Neural progenitor cell (in vitro differentiated cells): Measurements from ENCODE around the gene GABRG3. TPM values are rescaled to one million over a fixed set of nuclear protein-coding genes. Genes with fewer than 3 reads are reported as not detected.

Source experiments
- DNase-seq: peaks from one replicate; pipeline ENCODE4 v3.0.0-alpha.2; 2016; ENCODE audit warnings: low spot score
- H2AFZ ChIP-seq: fragments of 200-600 bp; sonication (generic); replicated peaks from 2 replicates; pipeline ENCODE4 v1.6.1; 2016; ENCODE audit warnings: antibody characterized with exemption
- H3F3A ChIP-seq: fragments of 200-600 bp; sonication (generic); 2 replicates; pipeline ENCODE4 v1.6.1; 2016; ENCODE audit warnings: antibody characterized with exemption, low read depth
- H3K27ac ChIP-seq: fragments of 200-600 bp; sonication (generic); 2 replicates; pipeline ENCODE4 v1.5.1; 2016; ENCODE audit warnings: mild to moderate bottlenecking
- H3K27me3 ChIP-seq: fragments of 200-600 bp; sonication (generic); 2 replicates; pipeline ENCODE4 v1.6.1; 2016; ENCODE audit warnings: mild to moderate bottlenecking, moderate library complexity
- H3K36me3 ChIP-seq: fragments of 200-600 bp; sonication (generic); 2 replicates; pipeline ENCODE4 v1.5.1; 2016
- H3K4me1 ChIP-seq: fragments of 200-600 bp; sonication (generic); 2 replicates; pipeline ENCODE4 v1.6.1; 2016; ENCODE audit warnings: mixed run types
- H3K4me2 ChIP-seq: fragments of 200-600 bp; sonication (generic); 2 replicates; pipeline ENCODE4 v1.6.1; 2016
- H3K4me3 ChIP-seq: fragments of 200-600 bp; sonication (generic); 2 replicates; pipeline ENCODE4 v1.5.1; 2016
- H3K79me2 ChIP-seq: fragments of 200-600 bp; sonication (generic); 2 replicates; pipeline ENCODE4 v1.6.1; 2016; ENCODE audit warnings: low read depth
- H3K9ac ChIP-seq: fragments of 200-600 bp; sonication (generic); 2 replicates; pipeline ENCODE4 v1.6.1; 2016
- H3K9me3 ChIP-seq: fragments of 200-600 bp; sonication (generic); 2 replicates; pipeline ENCODE4 v1.5.1; 2016; ENCODE audit warnings: low read depth
- H4K20me1 ChIP-seq: fragments of 200-600 bp; sonication (generic); 2 replicates; pipeline ENCODE4 v1.6.1; 2016; ENCODE audit warnings: low read depth
- H3K27ac Mint-ChIP-seq: 3 replicates; pipeline ENCODE4 v1.8.0; 2021; ENCODE audit warnings: mixed read lengths
- H3K27me3 Mint-ChIP-seq: 2 replicates; pipeline ENCODE4 v1.8.0; 2022; ENCODE audit warnings: low read depth, mild to moderate bottlenecking, inconsistent platforms, moderate library complexity, mixed read lengths; ENCODE audit not compliant: insufficient read depth
- H3K36me3 Mint-ChIP-seq: 3 replicates; pipeline ENCODE4 v1.8.0; 2021; ENCODE audit warnings: mixed read lengths
- H3K4me1 Mint-ChIP-seq: 3 replicates; pipeline ENCODE4 v1.8.0; 2021; ENCODE audit warnings: mixed read lengths
- H3K4me3 Mint-ChIP-seq: 3 replicates; pipeline ENCODE4 v1.8.0; 2021; ENCODE audit warnings: mild to moderate bottlenecking, moderate library complexity, mixed read lengths
- H3K9me3 Mint-ChIP-seq: 3 replicates; pipeline ENCODE4 v1.8.0; 2020; ENCODE audit warnings: mixed read lengths
- EZH2 ChIP-seq: fragments of 200-600 bp; sonication (generic); IDR thresholded peaks from 2 replicates; pipeline ENCODE4 v1.6.1; 2017; ENCODE audit warnings: antibody characterized with exemption, mild to moderate bottlenecking, moderate library complexity
- EZH2phosphoT487 ChIP-seq: fragments of 200-600 bp; sonication (generic); IDR thresholded peaks from 2 replicates; pipeline ENCODE4 v1.6.1; 2017; ENCODE audit warnings: antibody characterized with exemption
- total RNA-seq: library from RNA; depleted of rRNA; stranded (reverse); fragments of >200 nt; gene quantifications from 2 replicates; pipeline ENCODE4 v1.2.3, GENCODE V29; 2015; ENCODE audit warnings: low replicate concordance
- TF ChIP-seq, protein P1 (sequence below): fragments of 200-600 bp; sonication (generic); IDR thresholded peaks from 2 replicates; pipeline ENCODE4 v1.5.1; 2017; ENCODE audit warnings: antibody characterized with exemption, mild to moderate bottlenecking

GABRG3 gene
- total RNA-seq, 1 donor from 2014 or later = 3.4 TPM

DNA sequence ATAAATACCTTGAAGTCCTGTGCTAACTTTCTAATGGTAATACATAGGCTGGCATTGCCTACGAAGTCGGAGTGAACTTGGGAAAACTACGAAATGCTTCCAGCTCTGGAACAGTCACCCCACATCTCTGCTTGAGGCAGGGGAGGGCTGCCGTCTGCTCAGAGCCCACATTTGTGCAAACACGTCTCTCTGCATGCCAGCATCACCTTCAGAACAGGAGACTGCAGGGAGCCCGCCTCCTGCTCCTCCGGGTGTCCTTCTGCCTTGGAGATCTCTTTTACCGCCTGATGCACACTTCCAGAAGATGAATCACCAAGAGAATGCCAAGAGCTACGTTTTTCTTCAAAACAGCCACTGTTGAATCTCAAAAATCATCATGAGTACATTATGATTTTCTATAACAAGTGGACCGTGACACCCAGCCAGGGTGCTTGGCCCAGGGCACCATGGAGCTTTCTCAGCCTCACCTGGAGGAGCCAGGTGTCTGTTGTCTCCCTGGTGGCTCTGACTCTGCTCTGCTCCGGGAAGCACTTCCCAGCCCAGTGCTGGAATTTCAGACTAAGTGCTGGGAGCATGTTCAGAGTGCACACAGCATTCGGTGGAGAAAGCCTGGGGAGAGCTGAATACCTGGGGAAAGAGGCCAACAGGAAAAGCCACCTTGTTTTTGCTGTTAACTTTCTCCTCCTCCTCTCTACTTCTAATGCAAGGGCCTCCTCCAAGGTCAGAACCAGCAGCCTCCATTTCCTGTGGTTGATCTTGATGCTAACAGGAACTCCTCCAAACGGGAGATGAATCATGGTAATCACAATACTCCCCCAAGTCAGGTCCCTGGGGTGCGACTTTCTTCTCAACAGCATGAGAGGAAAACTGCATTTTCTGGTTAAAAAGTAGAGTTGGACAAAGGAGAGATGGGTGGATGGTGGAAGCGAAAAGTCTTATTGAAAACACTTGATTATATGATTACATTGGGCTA is 467.7 kb downstream of the GABRG3 start:
- Histone ChIP-seq H3K27me3 (no peaks in the 10 kb centered on the region), H3K4me3 (no peak overlapping the region), H3K9ac (no peak overlapping the region), H4K20me1 (no peaks in the 10 kb centered on the region), H3F3A (no peaks in the 10 kb centered on the region), H3K27ac (no peak overlapping the region), H3K9me3 (no peaks in the 10 kb centered on the region), H3K4me2 (no peak overlapping the region), H2AFZ (no peak overlapping the region), H3K36me3 (no peaks in the 10 kb centered on the region), H3K79me2 (no peaks in the 10 kb centered on the region), H3K4me1 (no peaks in the 10 kb centered on the region)
- Mint-ChIP-seq H3K27me3 (peaks cover 4% of the 10 kb centered on the region), H3K9me3 (peaks cover 5% of the 10 kb centered on the region), H3K27ac (peak overlapping the region; percentile 43), H3K4me1 (peaks cover 2% of the 10 kb centered on the region), H3K36me3 (no peaks in the 10 kb centered on the region), H3K4me3 (no peak overlapping the region)
- TF ChIP-seq EZH2phosphoT487 = no peak
- TF ChIP-seq EZH2 = no peak
- TF ChIP-seq, protein P1, sequence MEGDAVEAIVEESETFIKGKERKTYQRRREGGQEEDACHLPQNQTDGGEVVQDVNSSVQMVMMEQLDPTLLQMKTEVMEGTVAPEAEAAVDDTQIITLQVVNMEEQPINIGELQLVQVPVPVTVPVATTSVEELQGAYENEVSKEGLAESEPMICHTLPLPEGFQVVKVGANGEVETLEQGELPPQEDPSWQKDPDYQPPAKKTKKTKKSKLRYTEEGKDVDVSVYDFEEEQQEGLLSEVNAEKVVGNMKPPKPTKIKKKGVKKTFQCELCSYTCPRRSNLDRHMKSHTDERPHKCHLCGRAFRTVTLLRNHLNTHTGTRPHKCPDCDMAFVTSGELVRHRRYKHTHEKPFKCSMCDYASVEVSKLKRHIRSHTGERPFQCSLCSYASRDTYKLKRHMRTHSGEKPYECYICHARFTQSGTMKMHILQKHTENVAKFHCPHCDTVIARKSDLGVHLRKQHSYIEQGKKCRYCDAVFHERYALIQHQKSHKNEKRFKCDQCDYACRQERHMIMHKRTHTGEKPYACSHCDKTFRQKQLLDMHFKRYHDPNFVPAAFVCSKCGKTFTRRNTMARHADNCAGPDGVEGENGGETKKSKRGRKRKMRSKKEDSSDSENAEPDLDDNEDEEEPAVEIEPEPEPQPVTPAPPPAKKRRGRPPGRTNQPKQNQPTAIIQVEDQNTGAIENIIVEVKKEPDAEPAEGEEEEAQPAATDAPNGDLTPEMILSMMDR = no peak
- no peak for DNase-seq

DNA sequence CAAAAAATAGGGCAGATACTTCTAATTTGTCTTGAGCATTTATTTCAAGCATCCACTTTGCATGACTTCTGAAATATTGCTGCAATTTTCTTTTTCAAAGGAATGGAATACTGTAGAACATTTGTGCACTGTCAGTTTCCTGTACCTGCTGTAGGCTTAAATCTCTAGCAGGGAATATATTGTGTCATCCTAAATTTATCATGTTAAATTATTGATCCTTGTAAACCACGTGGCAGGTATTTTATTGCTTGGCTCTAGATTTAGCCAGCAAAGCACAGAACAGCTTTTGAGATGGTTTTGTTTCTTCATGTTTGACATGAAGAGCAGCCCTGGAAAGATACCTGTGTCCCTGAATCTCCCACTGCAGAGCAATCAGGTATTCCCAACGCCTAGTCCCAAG is 470.1 kb downstream of the GABRG3 start:
- no peak for TF ChIP-seq EZH2
- TF ChIP-seq, protein P1 = no peak
- TF ChIP-seq EZH2phosphoT487 = no peak
- no peak overlapping the region for H3K9ac ChIP-seq
- no peaks in the 10 kb centered on the region for H3K4me1 ChIP-seq
- no peaks in the 10 kb centered on the region for H3K9me3 ChIP-seq
- Mint-ChIP-seq H3K27ac (no peak overlapping the region), H3K4me3 (no peak overlapping the region), H3K36me3 (no peaks in the 10 kb centered on the region), H3K4me1 (peaks cover 2% of the 10 kb centered on the region), H3K9me3 (peaks cover 11% of the 10 kb centered on the region), H3K27me3 (peaks cover 4% of the 10 kb centered on the region)
- DNase-seq = no peak
- H3K79me2 ChIP-seq = no peaks in the 10 kb centered on the region
- H3F3A ChIP-seq = no peaks in the 10 kb centered on the region
- H3K27me3 ChIP-seq = no peaks in the 10 kb centered on the region
- H3K4me3 ChIP-seq = no peak overlapping the region
- no peak overlapping the region for H3K27ac ChIP-seq
- H2AFZ ChIP-seq = no peak overlapping the region
- H3K36me3 ChIP-seq = no peaks in the 10 kb centered on the region
- H4K20me1 ChIP-seq = no peaks in the 10 kb centered on the region
- no peak overlapping the region for H3K4me2 ChIP-seq

- H3K27ac Mint-ChIP-seq = no peak overlapping the region
Measured at GRCh38 chr15:27448234-27448633, 477.3 kb downstream of the GABRG3 start.

More at GRCh38 chr15:27448234-27448633, 477.3 kb downstream of the GABRG3 start:
- Histone ChIP-seq H3K4me1 (no peaks in the 10 kb centered on the region), H3K9ac (no peak overlapping the region), H3K27ac (no peak overlapping the region), H3K9me3 (no peaks in the 10 kb centered on the region), H4K20me1 (no peaks in the 10 kb centered on the region), H2AFZ (no peak overlapping the region), H3K36me3 (no peaks in the 10 kb centered on the region), H3K79me2 (no peaks in the 10 kb centered on the region), H3K4me2 (no peak overlapping the region), H3K4me3 (no peak overlapping the region), H3K27me3 (no peaks in the 10 kb centered on the region), H3F3A (no peaks in the 10 kb centered on the region)
- H3K9me3 Mint-ChIP-seq = peaks cover 12% of the 10 kb centered on the region
- TF ChIP-seq, protein P1 = no peak
- no peak for TF ChIP-seq EZH2
- TF ChIP-seq EZH2phosphoT487 = no peak
- no peaks in the 10 kb centered on the region for H3K4me1 Mint-ChIP-seq
- H3K4me3 Mint-ChIP-seq = no peak overlapping the region
- no peaks in the 10 kb centered on the region for H3K27me3 Mint-ChIP-seq
- H3K36me3 Mint-ChIP-seq = no peaks in the 10 kb centered on the region
- no peak for DNase-seq
